LNCaP clone FGC (cell line): ENCODE measurements around the gene SPAG7.

Source experiments
- DNase-seq: peaks from one replicate; pipeline ENCODE4 v3.0.0-alpha.2; 2011; ENCODE audit warnings: low read depth
- H3K4me3 ChIP-seq: 2 replicates; pipeline ENCODE4 v1.5.1; 2011; ENCODE audit warnings: mild to moderate bottlenecking, low read depth, low read length, control low read depth
- CTCF ChIP-seq: IDR thresholded peaks from 2 replicates; pipeline ENCODE4 v1.5.1; 2012; ENCODE audit warnings: mild to moderate bottlenecking; ENCODE audit not compliant: control insufficient read depth, insufficient read depth; ENCODE audit errors: extremely low read depth

SPAG7 gene

DNA sequence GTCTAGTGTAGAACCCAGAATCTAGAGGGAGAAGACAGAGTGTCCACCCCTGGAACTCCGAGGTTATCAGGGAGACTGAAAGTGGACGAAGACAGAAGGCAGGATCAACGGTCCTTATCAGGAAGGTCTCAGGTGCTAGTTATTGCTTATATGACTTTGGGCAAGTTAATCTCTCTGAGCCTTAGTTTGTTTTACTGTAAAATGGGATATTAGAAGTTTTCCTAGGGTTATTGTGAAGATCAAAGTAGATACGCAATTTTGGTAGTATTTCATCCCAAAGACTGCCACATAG is 26.4 kb downstream of the SPAG7 start:
- H3K4me3 ChIP-seq = peak overlapping the region; percentile 96
- no peak for DNase-seq
- no peak for TF ChIP-seq CTCF

GRCh38 chr17:4940555-4941318 is 26.9 kb downstream of the SPAG7 start:
- peak overlapping the region; percentile 96 for H3K4me3 ChIP-seq
- TF ChIP-seq CTCF = no peak
- no peak for DNase-seq

- no peak for TF ChIP-seq CTCF
- DNase-seq = peak; percentile 99
- peak within 1 kb of the TSS; percentile 96 for H3K4me3 ChIP-seq
These were observed 27.6 kb downstream of the SPAG7 start, which contains the start of the genes RNF167 and SLC25A11 for GRCh38 chr17:4939796-4940554. Gene RNF167, plus strand, starts transcription at chr17:4940268. Its CDS starts 642 bp downstream, at chr17:4940910. Gene SLC25A11, minus strand, starts transcription at chr17:4940046. Its CDS starts 136 bp downstream, at chr17:4939910.

GRCh38 chr17:4939546-4939795 is 28.1 kb downstream of the SPAG7 start:
- no peak for TF ChIP-seq CTCF
- DNase-seq = no peak
- peak overlapping the region; percentile 96 for H3K4me3 ChIP-seq

GRCh38 chr17:4938688-4939545 is 28.7 kb downstream of the SPAG7 start:
- peak overlapping the region; percentile 96 for H3K4me3 ChIP-seq
- no peak for DNase-seq
- TF ChIP-seq CTCF = no peak

GRCh38 chr17:4938069-4938491 is 29.5 kb downstream of the SPAG7 start:
- peak overlapping the region; percentile 96 for H3K4me3 ChIP-seq
- no peak for DNase-seq
- TF ChIP-seq CTCF = no peak
